HCT116 (cell line): Measurements from ENCODE around the gene UBAC2. TPM values are rescaled to one million over a fixed set of nuclear protein-coding genes. Genes with fewer than 3 reads are reported as not detected.

Experiments
- ATAC-seq: fragments of 200-7000 bp; cut with Tn5 transposase; 2 replicates; pipeline ENCODE4 v1.9.1; 2020; ENCODE audit warnings: mild to moderate bottlenecking, moderate library complexity
- BruUV-seq: library from RNA; stranded (reverse); fragments of 400-500 nt; replicated peaks from 2 replicates; lab custom pipeline; 2021; lab: Mats Ljungman, UMichigan
- CTCF ChIA-PET: fragments of 300-600 bp; sonication (Branson Sonifier 250); formaldehyde crosslinking; loops from one replicate; lab custom pipeline; 2021; ENCODE audit warnings: antibody characterized with exemption; lab: Charles Lee
- POLR2A ChIA-PET: fragments of 300-600, 350-600 bp; sonication (Branson Sonifier 250); formaldehyde crosslinking; loops from one replicate; lab custom pipeline; 2021; ENCODE audit warnings: antibody characterized with exemption; lab: Charles Lee
- RAD21 ChIA-PET, 2 experiments: fragments of 300-600 bp; sonication (Branson Sonifier 250); formaldehyde crosslinking; loops; one replicate each; lab custom pipeline; 2023; ENCODE audit warnings: low total read pairs in 2 of 2; ENCODE audit not compliant: uncharacterized antibody in 2 of 2, unreplicated experiment in 2 of 2, low non-redundant PET in 1 of 2; lab: Charles Lee
- DNase-seq: peaks from one replicate; pipeline ENCODE4 v3.0.0-alpha.2; 2010; ENCODE audit warnings: low read depth, low spot score
- H2AFZ ChIP-seq: fragments of 200-600 bp; shearing (Covaris generic), sonication (generic); 2 replicates; pipeline ENCODE4 v1.6.1; 2017; ENCODE audit warnings: low read depth, mixed run types, mixed read lengths, antibody characterized with exemption, low read length; ENCODE audit not compliant: poor library complexity, severe bottlenecking
- H3K27ac ChIP-seq: 2 replicates; pipeline ENCODE4 v1.5.1; 2012; ENCODE audit warnings: low read depth, low read length
- H3K27me3 ChIP-seq: fragments of 200-600 bp; sonication (generic); 2 replicates; pipeline ENCODE4 v1.6.1; 2016; ENCODE audit warnings: mixed run types, low read length, mixed read lengths; ENCODE audit not compliant: insufficient read depth
- H3K36me3 ChIP-seq, 2 experiments: fragments of 200-500 bp in 1 of 2; fragments of 200-600 bp in 1 of 2; sonication (Bioruptor generic) in 1 of 2; sonication (generic) in 1 of 2; 2 replicates each; pipeline versions ENCODE4 v1.5.1 to v1.6.1; 2014 to 2016; ENCODE audit warnings: low read length in 2 of 2, inconsistent platforms in 1 of 2, mixed read lengths in 1 of 2, mixed run types in 1 of 2; ENCODE audit not compliant: insufficient read depth in 2 of 2, control insufficient read depth in 1 of 2
- H3K4me1 ChIP-seq, 2 experiments: fragments of 200-600 bp in 1 of 2; sonication (generic) in 1 of 2; 2 replicates each; pipeline versions ENCODE4 v1.5.1 to v1.6.1; 2012 to 2017; ENCODE audit warnings: low read length in 2 of 2, inconsistent platforms in 1 of 2, mild to moderate bottlenecking in 1 of 2, mixed read lengths in 1 of 2, mixed run types in 1 of 2, moderate library complexity in 1 of 2; ENCODE audit not compliant: insufficient read depth in 2 of 2, control insufficient read depth in 1 of 2
- H3K4me2 ChIP-seq: fragments of 200-600 bp; sonication (generic); 2 replicates; pipeline ENCODE4 v1.6.1; 2017; ENCODE audit warnings: mixed run types, low read length, mixed read lengths
- H3K4me3 ChIP-seq, 2 experiments: fragments of 200-600 bp in 1 of 2; sonication (generic) in 1 of 2; replicated peaks in 1 of 2; 2 replicates each; pipeline ENCODE4 v1.5.1; 2011 to 2016; ENCODE audit warnings: low read length in 2 of 2, control low read depth in 1 of 2, low read depth in 1 of 2, mild to moderate bottlenecking in 1 of 2, mixed read lengths in 1 of 2, mixed run types in 1 of 2
- H3K79me2 ChIP-seq: fragments of 200-600 bp; sonication (generic); 2 replicates; pipeline ENCODE4 v1.6.1; 2017; ENCODE audit warnings: mild to moderate bottlenecking, mixed run types, low read length, moderate library complexity, mixed read lengths; ENCODE audit not compliant: insufficient read depth
- H3K9ac ChIP-seq: fragments of 200-600 bp; sonication (generic); 2 replicates; pipeline ENCODE4 v1.6.1; 2016; ENCODE audit warnings: low read length, mixed read lengths
- H3K9me2 ChIP-seq: fragments of 200-600 bp; sonication (generic), shearing (Covaris generic); 2 replicates; pipeline ENCODE4 v1.6.1; 2017; ENCODE audit warnings: mixed run types, mild to moderate bottlenecking, moderate library complexity; ENCODE audit not compliant: insufficient read depth
- H3K9me3 ChIP-seq, 2 experiments: fragments of 200-500 bp in 1 of 2; fragments of 200-600 bp in 1 of 2; sonication (Bioruptor generic) in 1 of 2; sonication (generic) in 1 of 2; 2 replicates each; pipeline ENCODE4 v1.6.1; 2014 to 2017; ENCODE audit warnings: low read length in 2 of 2, mixed read lengths in 2 of 2, inconsistent platforms in 1 of 2, low read depth in 1 of 2, mild to moderate bottlenecking in 1 of 2, mixed run types in 1 of 2, moderate library complexity in 1 of 2; ENCODE audit not compliant: control insufficient read depth in 1 of 2, insufficient read depth in 1 of 2
- H4K20me1 ChIP-seq: fragments of 200-600 bp; sonication (generic), shearing (Covaris generic); 2 replicates; pipeline ENCODE4 v1.6.1; 2017; ENCODE audit warnings: mixed run types, mild to moderate bottlenecking, moderate library complexity; ENCODE audit not compliant: insufficient read depth
- EGR1 ChIP-seq: IDR thresholded peaks from 2 replicates; pipeline ENCODE4 v1.6.1; 2012; ENCODE audit warnings: low read depth
- EZH2 ChIP-seq: fragments of 200-600 bp; sonication (generic); IDR thresholded peaks from 2 replicates; pipeline ENCODE4 v1.6.1; 2017; ENCODE audit warnings: antibody characterized with exemption, mixed run types
- EZH2phosphoT487 ChIP-seq: fragments of 200-600 bp; IDR thresholded peaks from 2 replicates; pipeline ENCODE4 v1.6.1; 2018; ENCODE audit warnings: antibody characterized with exemption, borderline replicate concordance
- FOSL1 ChIP-seq: IDR thresholded peaks from 2 replicates; pipeline ENCODE4 v1.6.1; 2012; ENCODE audit warnings: low read depth
- JUND ChIP-seq: IDR thresholded peaks from 2 replicates; pipeline ENCODE4 v1.6.1; 2012
- POLR2A ChIP-seq: IDR thresholded peaks from 2 replicates; pipeline ENCODE4 v1.7.0; 2011; ENCODE audit warnings: borderline replicate concordance; ENCODE audit not compliant: insufficient read depth, insufficient read length; ENCODE audit errors: extremely low read depth
- POLR2AphosphoS5 ChIP-seq: IDR thresholded peaks from 2 replicates; pipeline ENCODE4 v1.6.1; 2011; ENCODE audit warnings: mild to moderate bottlenecking, low read depth, low read length, moderate library complexity
- SIN3A ChIP-seq: IDR thresholded peaks from 2 replicates; pipeline ENCODE4 v1.6.1; 2012; ENCODE audit warnings: low read depth
- SP1 ChIP-seq: IDR thresholded peaks from 2 replicates; pipeline ENCODE4 v1.6.1; 2012; ENCODE audit warnings: low read depth
- TCF7L2 ChIP-seq: IDR thresholded peaks from 2 replicates; pipeline ENCODE4 v1.7.0; 2011; ENCODE audit warnings: borderline replicate concordance, inconsistent platforms; ENCODE audit not compliant: insufficient read depth, insufficient read length; ENCODE audit errors: extremely low read depth
- YY1 ChIP-seq: IDR thresholded peaks from 2 replicates; pipeline ENCODE4 v1.6.1; 2011; ENCODE audit warnings: low read length, low read depth, moderate library complexity, mild to moderate bottlenecking; ENCODE audit not compliant: insufficient replicate concordance; ENCODE audit errors: extremely low read depth
- ZFX ChIP-seq: fragments of 450-650 bp; IDR thresholded peaks from 2 replicates; pipeline ENCODE4 v1.6.1; 2017
- ZNF274 ChIP-seq: fragments of 200-500 bp; sonication (Bioruptor generic); IDR thresholded peaks from 2 replicates; pipeline ENCODE4 v1.6.1; 2014; ENCODE audit warnings: mild to moderate bottlenecking, low read depth, low read length, inconsistent platforms
- intact Hi-C: fragments of 100-400 bp; cut with micrococcal nuclease; formaldehyde crosslinking; loops from 2 replicates; pipeline ENCODE4 v1.10.0; 2022
- total RNA-seq: library from RNA; stranded (reverse); gene quantifications from one replicate; pipeline ENCODE4 v1.2.1, GENCODE V29; 2021; ENCODE audit not compliant: unreplicated experiment
- TF ChIP-seq, protein P1 (sequence below): IDR thresholded peaks from 2 replicates; pipeline ENCODE4 v1.6.1; 2011; ENCODE audit warnings: mild to moderate bottlenecking, low read length, moderate library complexity; ENCODE audit not compliant: insufficient replicate concordance; ENCODE audit errors: extremely low read depth
- TF ChIP-seq, protein P2 (sequence below): IDR thresholded peaks from 2 replicates; pipeline ENCODE4 v1.6.1; 2012
- TF ChIP-seq, protein P3 (sequence below): IDR thresholded peaks from 2 replicates; pipeline ENCODE4 v1.6.1; 2012

The UBAC2 gene
- total RNA-seq, 1 experiment from 2014 or later, result 67.4 TPM

DNA sequence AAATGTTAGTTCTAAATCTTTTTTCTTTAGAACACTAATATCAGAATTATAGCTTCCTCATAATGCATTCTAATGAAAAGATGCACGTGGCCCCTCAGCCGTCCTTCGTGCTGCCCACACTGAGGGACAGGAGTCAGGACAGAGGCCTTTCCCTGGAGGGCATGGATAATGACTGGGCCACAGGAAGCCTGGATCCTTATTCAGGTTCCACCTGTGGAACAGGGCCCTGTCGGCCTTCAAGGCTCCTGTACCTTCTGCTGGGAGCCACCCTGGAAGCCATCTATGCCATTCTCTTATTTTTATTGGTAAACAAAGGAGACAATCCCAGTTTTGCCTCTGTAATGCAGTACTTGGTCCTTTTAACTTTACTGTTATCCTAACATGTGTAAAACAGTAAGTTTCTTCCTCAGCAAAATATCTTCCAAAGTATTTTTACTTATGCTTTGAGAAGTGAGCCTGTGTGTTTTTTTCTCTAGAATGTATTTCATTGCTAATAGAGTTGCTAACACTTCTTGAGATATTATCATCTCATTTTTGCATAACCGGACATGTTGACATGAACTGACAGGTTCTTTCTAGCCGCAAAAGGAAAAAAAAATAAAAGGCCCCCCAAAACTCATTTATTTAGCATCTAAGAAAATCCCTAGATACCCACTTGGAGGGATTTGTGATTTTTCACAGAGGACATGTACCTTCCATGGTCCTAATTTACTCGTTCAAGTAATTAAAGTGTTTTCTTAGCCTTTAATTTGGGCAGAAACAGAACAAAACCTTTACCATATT, 100.6 kb downstream of the UBAC2 start (continued):
- no peak for TF ChIP-seq YY1
- TF ChIP-seq, protein P1, sequence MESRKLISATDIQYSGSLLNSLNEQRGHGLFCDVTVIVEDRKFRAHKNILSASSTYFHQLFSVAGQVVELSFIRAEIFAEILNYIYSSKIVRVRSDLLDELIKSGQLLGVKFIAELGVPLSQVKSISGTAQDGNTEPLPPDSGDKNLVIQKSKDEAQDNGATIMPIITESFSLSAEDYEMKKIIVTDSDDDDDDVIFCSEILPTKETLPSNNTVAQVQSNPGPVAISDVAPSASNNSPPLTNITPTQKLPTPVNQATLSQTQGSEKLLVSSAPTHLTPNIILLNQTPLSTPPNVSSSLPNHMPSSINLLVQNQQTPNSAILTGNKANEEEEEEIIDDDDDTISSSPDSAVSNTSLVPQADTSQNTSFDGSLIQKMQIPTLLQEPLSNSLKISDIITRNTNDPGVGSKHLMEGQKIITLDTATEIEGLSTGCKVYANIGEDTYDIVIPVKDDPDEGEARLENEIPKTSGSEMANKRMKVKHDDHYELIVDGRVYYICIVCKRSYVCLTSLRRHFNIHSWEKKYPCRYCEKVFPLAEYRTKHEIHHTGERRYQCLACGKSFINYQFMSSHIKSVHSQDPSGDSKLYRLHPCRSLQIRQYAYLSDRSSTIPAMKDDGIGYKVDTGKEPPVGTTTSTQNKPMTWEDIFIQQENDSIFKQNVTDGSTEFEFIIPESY, result no peak
- TF ChIP-seq ZFX, result no peak
- TF ChIP-seq TCF7L2, result no peak
- TF ChIP-seq, protein P2, sequence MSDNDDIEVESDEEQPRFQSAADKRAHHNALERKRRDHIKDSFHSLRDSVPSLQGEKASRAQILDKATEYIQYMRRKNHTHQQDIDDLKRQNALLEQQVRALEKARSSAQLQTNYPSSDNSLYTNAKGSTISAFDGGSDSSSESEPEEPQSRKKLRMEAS, result no peak

DNA sequence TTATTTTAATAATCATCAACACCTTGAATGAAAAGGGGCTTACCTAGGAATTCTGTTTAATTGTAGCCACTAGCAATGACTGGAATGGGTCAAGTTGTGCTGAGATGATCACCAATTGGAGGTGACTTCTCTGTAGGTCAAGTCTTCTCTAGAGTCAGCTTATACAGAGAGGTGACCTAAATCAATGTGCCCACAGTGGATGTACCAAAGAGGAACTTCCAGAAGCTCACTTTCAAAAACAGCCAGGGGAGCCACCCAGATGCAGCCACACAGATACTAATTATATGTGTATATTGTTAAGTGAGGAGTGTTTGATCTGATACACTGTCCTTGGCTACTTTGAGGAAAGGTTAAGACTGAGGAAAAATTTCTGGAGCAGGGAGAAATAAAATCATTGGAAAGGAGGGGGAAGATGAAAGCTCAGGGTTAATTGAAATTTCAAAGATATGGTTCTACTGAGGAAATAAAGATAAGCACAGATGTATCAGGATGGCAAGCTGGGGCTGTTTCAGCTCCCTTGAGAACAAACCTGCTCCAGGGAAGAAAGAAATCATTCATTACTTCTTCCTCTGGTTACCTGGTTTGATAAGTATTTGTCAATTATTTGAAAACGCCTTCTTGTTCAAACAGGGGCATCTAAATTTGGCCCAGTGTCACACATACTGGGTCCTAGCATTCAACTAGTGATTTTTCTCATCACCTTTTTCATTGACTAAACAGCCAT, 101.4 kb downstream of the UBAC2 start:
- intact Hi-C loops, result no loop called here
- Histone ChIP-seq H3K9me3 (no peaks in the 10 kb centered on the region; a peak in 1 of 4 replicates), H4K20me1 (no peaks in the 10 kb centered on the region), H3K4me3 (no peak overlapping the region), H3K36me3 (no peaks in the 10 kb centered on the region), H3K79me2 (peaks cover 12% of the 10 kb centered on the region; the same call in 1 of the 2 replicates), H2AFZ (no peak overlapping the region), H3K9ac (no peak overlapping the region), H3K9me2 (no peaks in the 10 kb centered on the region), H3K4me2 (no peak overlapping the region), H3K27ac (no peak overlapping the region), H3K4me1 (peaks cover 10 to 24% of the 10 kb centered on the region in 2 experiments), H3K27me3 (no peaks in the 10 kb centered on the region)
- DNase-seq (no peak), ATAC-seq (no peak)
- no peak for TF ChIP-seq JUND
- no peak for TF ChIP-seq YY1
- no peak for TF ChIP-seq POLR2A
- no peak for TF ChIP-seq EGR1
- TF ChIP-seq FOSL1, result no peak
- no peak for TF ChIP-seq SP1
- no peak for TF ChIP-seq EZH2phosphoT487
- TF ChIP-seq, protein P3, sequence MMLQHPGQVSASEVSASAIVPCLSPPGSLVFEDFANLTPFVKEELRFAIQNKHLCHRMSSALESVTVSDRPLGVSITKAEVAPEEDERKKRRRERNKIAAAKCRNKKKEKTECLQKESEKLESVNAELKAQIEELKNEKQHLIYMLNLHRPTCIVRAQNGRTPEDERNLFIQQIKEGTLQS, result no peak
- TF ChIP-seq SIN3A, result no peak
- TF ChIP-seq, protein P1, result no peak
- no peak for TF ChIP-seq EZH2
- TF ChIP-seq ZFX, result no peak
- no peak for TF ChIP-seq POLR2AphosphoS5
- no peak for TF ChIP-seq ZNF274
- BruUV-seq, result no TSS peak
- ChIA-PET CTCF (no interaction called here), POLR2A (no interaction called here), RAD21 (no interaction called here)
